NB4 (cell line): ENCODE measurements around the gene KCNA5.

Experiments
- POLR2A ChIP-seq: IDR thresholded peaks from 2 replicates; pipeline ENCODE4 v1.6.1; 2011; ENCODE audit warnings: mild to moderate bottlenecking; ENCODE audit not compliant: insufficient read length; ENCODE audit errors: extremely low read depth
- TF ChIP-seq, protein P1 (sequence below): IDR thresholded peaks from one replicate; pipeline ENCODE4 v1.5.1; 2012; ENCODE audit warnings: low read depth, low read length

DNA sequence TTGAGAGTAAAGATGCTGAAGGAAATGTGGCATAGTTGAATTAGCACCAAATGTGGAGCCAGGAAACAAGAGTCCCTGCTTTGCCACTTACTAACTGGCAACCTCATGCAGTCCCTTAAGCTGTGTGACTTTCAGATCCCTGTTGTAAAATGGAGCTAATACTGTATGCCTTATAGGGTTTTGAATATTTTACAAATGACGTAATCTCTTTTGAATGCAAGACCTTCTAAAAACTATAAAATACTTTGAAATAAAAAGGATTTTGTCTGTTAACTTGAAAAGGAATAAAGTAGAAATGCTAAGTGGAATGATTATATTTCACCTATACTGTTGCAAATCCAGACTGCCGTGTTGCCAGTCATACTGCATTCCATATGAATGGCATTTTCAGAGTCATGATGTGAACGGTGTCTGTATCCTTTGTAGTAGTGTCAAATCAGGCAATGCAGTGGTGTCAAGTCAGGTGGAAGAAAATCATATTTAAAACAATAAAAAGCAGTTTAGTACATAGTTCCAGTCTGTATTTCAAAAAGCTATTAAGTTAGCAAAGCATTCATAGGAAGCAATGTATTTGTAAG, 21.3 kb downstream of the KCNA5 start:
- TF ChIP-seq POLR2A, result no peak
- TF ChIP-seq, protein P1, sequence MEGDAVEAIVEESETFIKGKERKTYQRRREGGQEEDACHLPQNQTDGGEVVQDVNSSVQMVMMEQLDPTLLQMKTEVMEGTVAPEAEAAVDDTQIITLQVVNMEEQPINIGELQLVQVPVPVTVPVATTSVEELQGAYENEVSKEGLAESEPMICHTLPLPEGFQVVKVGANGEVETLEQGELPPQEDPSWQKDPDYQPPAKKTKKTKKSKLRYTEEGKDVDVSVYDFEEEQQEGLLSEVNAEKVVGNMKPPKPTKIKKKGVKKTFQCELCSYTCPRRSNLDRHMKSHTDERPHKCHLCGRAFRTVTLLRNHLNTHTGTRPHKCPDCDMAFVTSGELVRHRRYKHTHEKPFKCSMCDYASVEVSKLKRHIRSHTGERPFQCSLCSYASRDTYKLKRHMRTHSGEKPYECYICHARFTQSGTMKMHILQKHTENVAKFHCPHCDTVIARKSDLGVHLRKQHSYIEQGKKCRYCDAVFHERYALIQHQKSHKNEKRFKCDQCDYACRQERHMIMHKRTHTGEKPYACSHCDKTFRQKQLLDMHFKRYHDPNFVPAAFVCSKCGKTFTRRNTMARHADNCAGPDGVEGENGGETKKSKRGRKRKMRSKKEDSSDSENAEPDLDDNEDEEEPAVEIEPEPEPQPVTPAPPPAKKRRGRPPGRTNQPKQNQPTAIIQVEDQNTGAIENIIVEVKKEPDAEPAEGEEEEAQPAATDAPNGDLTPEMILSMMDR, result no peak
